HG03064 (cell line): ENCODE data around the gene APLP1.
"Not testable (repeated sequence)": the region's sequence is repeated elsewhere in the genome, so short reads cannot be mapped to it uniquely, and the experiment has no call there.

Source experiments
- ATAC-seq: cut with Tn5 transposase; IDR thresholded peaks from one replicate; pipeline ENCODE4 v1.9.1; 2021; ENCODE audit warnings: low read depth; ENCODE audit not compliant: unreplicated experiment

APLP1 gene

DNA sequence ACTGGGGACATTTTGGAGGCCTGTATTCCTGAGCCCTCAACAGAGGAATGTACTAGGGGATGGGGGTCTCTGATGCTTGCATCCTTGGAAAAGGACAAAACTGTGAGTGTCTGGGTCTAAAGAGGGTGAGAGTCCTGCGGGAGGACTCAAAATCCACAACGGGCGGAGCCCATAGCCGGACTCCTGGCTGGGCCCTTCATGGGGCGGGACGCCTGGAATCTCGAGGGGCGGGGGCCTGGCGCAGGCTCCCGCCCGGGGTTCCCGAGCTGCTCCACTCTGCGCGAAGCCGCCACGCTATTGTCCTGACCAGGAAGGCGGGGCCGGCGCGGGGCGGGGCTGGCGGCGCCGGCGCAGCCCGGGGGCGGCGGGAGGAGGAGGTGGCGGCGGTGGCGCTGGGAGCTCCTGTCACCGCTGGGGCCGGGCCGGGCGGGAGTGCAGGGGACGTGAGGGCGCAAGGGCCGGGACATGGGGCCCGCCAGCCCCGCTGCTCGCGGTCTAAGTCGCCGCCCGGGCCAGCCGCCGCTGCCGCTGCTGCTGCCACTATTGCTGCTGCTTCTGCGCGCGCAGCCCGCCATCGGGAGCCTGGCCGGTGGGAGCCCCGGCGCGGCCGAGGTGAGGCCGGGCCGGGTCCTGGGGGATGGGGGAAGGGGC lies at the start of gene APLP1:
APLP1 (plus strand) TSS at position 403 of the 651 bp plus-strand sequence; CDS start at position 466, 63 bp downstream.
- ATAC-seq = no peak

DNA sequence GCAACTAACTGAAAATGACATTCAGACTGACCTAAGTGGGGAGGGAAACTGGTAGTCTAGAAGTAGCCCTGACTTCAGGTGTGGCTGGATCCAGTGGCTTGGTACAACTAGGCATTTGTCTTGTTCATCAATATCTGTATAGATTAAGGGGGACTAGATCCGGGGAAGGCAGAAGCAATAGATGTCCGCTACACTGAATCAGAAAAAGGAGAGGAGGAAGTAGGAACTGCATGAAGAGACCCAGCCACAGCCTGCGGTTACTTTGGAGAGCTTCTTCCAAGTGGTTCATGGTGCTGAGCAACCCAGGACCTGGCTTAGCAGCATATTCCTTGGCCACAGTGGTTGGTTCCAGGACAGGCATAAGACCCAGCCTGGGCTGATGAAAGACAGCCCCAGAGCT lies 45.8 kb upstream of the APLP1 start:
- no peak for ATAC-seq

DNA sequence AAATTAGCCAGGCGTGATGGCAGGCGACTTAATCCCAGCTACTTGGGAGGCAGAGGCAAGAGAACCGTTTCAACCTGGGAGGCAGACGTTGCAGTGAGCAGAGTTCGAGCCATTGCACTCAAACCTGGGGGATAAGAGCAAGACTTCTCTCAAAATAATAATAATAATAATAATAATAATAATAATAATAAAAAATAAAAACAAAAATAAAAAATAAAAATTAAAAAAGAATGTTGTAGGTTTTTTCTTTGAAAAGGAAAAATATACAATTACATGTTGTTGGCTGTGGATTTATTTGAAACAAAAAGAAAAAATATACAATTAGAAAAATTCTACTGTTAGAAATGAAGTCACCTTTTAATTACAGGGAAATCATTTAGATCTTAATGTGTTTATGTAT lies 44.2 kb upstream of the APLP1 start:
- no peak for ATAC-seq

GRCh38 chr19:35828692-35829301 lies 39.6 kb upstream of the APLP1 start:
- ATAC-seq = no peak

DNA sequence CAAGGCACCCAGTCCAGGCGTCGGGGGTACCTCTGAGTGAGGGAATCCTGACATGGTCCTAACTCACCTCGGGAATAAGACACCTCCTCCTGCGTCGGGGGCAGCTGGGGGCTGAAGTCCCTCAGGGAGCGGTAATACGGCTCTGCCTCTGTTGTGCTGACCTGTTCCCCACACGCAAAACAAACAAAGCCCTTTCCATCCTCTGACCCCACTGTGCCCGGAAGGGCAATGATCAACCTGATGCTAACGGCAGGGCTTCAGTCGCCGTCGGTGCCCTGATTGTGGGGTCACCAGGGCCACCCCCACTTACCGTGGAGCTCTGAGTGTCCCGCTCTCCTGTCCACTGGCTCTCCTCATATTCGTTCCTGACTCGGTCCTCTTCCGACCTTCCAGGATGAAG lies 37.4 kb upstream of the APLP1 start:
- no peak for ATAC-seq

GRCh38 chr19:35832054-35832453 lies 36.3 kb upstream of the APLP1 start:
- ATAC-seq = no peak

DNA sequence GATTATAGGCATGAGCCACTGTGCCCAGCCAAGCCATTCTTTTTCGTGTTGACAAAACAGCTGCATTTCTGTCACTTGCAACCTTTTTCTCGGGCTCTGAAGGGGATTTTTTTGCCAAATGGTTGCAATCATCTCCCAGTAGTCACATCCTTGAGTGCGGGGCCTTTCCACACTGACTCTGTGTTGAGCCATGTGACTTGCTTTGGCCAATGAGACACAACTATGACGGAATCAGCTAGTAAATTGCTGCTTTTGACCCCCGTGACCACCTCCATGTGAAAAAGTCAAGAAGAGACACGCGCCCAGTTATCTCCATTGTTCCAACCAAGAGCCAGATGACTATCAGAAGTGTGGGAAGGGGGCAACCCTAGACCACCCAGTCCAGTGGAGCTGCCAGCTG lies 34.4 kb upstream of the APLP1 start:
- ATAC-seq = no peak

- ATAC-seq = not testable (repeated sequence)
These were observed 32.3 kb upstream of the APLP1 start for GRCh38 chr19:35836096-35836495.

- no peak for ATAC-seq
These were observed 26.3 kb upstream of the APLP1 start for GRCh38 chr19:35841961-35842595.

DNA sequence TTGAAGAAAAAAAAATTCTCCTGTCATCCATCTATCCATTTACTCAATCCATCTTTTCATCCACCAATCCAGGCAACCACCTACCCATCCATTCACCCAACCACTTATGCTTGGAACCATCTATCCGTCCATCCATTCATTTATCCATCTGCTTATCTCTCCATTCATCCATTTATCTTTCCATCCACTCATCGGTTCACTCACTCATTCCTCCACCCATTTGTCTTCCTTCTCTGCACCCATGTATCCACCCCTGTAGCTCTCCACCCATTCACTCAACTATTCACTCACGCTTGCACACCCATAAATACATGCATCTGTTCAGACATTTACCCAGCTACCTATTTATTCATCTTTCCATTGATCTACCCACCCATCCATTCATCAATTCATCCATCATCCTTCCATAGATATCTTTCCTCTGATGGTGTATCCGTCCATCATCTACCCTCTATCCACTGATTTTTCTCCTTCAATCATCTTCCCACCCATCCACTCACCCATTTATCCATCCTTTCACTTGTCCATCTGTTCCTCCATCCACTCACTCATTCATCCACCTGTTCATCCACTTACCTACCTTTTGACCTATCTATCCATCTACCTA lies 25.6 kb upstream of the APLP1 start:
- no peak for ATAC-seq

GRCh38 chr19:35843676-35844481 lies 24.5 kb upstream of the APLP1 start:
- ATAC-seq = no peak

DNA sequence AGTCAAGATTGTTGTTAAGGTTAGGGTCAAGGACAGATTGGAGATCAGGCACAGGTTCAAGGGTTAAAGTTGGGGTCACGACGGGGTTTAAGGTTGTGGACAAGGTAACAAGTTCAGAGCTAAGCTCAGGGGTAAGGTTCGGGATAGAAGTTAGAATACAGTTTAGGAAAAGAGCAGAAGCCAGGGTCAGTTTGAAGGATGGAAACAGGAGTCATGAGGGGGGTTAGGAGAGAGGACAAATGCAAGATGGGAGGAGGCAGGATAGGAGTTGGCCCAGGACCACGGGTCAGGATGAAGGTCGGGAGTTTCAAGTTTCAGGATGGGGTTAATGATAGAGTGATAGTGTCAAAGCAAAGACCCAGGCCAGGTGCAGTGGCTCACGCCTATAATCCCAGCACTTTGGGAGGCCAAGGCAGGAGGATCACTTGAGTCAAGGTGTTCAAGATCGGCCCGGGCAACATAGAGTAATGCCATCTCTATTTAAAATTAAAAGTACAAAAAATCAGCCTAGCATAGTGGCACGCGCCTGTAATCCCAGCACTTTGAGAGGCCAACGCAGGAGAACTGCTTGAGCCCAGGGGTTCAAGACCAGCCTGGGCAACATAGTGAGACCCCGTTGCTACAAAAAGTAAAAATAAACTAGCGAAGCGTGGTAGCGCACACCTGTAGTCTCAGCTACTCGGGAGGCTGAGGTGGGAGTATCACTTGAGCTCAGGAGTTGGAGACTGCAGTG lies 23.7 kb upstream of the APLP1 start:
- ATAC-seq = no peak

GRCh38 chr19:35845215-35846037 lies 22.9 kb upstream of the APLP1 start:
- no peak for ATAC-seq

DNA sequence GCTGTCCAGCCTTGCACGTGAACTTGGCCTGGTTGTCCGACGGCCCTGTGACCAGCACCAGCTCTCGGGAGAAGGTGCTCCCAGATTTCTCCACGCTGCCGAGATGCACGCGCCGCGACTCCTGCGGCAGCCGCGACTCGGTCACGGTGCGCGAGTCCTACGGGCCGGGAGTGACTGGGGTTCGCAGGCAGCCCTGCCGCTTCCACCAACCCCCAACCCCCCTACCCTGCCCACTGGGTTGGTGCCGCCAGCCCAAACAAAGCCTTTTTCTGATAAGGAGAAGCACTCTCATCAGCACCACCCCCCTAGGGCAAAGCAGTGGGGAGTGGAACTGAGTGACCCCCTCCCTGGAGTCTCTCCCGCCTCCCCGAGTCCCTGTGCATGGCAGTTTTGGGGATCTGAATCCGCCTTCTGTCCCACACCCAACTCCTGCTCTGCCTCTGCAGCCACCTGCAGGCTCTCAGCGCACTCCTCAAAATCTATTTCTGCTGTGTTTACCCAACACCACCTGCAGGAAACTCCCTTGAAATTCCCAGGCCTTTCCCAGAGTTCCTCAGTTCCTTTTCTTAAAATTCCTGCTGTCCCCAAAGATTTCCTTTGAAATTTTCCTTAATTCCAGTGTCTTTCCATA lies 22.2 kb upstream of the APLP1 start:
- ATAC-seq = no peak

DNA sequence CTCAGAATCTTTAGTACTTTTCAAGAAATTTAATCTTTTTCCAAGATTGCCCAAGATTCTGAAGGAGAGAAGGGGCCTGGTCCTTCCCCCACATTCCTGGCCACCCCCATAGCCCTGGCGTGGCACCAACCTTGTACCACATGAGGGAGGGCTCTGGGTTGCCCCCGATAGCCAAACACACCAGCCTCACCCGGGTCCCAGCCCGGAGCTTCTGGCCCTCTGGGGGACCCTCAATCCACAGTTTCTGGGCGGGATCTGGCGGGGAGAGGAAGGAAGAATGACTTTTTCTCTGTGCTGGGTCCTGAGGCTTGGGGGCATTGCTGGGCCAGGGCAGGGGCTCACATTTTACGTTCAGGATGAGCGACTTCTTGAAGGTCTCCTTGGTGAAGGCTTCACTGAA lies 20.5 kb upstream of the APLP1 start:
- no peak for ATAC-seq

DNA sequence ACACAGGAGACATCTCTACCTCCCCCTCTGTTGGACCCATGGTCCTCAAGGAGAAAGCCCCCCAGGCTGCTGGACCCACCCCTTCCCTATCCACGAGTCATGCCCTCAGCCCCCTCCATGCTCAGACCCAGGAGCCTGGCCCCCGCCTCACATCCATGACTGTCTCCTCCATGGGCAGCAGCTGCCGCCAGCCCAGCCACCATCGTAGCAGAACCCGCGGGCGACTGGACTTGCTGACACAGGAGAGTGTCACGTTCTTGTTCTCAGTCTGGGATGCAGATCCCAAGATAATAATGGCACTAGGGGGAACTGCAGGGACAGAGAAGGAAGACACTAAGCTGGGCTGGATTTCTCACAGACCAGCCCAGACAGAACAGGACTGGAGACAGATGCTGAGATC lies 19.9 kb upstream of the APLP1 start:
- ATAC-seq = no peak

DNA sequence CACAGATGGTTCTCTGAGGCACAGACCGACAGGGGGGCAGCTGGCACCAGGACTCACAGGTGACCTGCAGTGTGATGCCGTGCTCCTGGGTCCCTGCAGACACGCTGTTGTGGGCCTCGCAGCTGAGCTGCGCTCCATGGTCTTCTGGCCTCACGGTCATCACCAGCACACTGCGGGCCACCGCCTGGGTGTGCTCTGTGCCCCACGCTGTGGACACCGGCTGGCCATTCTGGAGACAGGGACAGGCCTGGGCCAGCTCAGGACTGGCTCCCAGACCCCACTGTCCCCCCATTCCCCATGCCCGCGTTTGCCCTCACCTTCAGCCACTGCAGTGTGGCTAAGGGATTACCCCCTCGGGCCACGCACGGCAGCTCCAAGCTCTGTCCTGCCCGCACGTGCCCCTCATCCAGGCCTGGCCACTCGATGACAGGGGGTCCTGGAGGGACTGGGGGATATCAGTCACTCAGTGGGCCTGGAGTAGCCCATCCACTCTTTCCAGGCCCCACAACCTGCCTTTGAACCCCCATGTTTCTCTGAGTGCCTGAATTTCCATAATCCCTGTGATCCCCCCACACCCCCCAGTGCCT lies 19.4 kb upstream of the APLP1 start:
- no peak for ATAC-seq

DNA sequence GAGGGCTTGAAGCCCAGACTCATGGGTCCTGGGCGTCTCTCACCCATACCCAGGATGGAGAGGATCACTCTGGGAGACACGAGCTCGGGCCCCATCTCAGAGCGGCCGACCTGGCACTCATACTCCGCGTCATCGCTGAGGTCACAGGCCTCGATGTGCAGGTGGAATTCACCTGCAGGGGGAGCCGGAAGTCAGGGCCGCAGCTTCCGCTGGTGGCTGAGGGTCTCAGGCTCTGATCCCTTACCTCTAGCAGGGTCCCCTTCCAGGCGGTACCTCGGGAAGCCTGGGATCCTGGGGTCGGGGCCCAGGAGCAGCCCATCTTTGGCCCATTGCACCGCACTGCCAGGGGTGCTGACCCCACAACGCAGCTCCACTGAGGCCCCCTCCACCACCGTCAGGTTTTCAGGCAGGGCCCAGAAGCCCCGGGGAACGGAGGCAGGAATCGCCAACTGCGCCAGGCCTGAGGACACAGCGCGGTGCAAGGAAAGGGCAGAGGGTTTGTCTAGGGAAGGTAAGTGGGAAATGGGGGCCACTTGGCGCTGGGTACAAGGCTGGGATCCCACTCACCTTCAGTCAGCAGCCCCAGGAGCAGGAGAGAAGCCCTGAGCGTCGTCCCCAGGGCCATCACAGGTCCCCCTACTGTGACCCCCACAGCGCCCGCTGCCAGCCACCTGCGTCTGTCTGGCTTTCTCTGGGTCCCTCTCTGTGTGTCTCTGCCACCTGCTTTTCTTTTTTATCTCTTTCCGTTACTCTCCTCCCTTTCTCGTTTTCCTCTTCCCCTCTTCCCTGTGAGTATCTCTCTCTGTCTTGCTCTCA lies 17.0 kb upstream of the APLP1 start:
- ATAC-seq = no peak
